ENCODE measurements around the gene CCDC97.

The CCDC97 gene

DNA sequence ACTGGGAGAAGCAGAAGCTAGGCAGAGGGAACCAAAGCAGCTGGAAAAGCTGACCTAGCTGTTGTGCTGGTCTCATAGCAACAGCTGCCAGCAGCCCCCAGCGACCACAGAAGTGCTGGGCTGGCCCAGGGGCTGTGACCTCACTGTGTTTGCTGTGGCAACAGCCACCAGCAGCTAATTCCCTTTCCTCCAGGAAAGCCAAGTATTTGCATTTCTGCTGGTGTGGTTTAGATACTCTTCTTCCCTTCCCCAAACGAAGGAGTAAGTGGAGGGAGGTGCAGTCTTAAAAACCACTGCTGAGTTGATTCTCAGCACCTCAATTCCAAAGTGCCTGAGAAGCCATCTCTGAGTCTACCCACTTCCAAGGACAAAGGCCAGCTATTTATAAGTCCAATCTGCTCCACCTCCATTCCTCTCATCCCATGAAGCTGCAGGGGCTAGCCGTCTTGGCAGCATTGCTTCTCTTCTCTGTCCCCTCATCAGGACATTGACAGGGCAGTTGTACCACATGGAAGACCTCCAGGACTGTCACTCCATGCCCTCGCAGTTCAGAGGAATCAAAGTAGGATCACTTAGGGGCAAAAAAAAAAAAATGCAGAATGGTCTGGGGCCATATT, 11.5 kb upstream of the CCDC97 start:
- DNase-seq (ENCODE audit: low read depth) = no peak

- no peak for DNase-seq (ENCODE audit: low read depth)
Observed at GRCh38 chr19:41299046-41299754, 10.8 kb upstream of the CCDC97 start.

- DNase-seq (ENCODE audit: low read depth) = peak; percentile 42
Observed at GRCh38 chr19:41299755-41300089, 10.2 kb upstream of the CCDC97 start.

DNA sequence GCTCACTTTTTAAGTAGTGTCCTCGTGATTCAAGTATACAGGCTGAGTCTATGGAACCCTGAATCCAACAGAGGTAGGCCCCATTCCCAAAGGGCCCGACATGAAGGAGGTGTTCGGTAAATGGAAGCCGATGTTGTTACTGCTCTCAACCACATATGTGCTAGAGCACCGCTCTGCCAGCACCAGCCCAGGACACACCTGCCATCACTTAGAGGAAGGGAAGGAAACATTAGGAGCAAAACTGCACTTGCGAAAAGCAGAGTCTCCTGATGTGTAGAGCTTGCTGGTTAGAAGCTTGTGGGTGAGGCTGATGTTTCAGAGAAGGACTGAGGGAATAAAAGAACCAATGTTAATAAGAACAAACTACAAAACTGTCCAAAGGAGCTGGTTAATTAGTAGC, 9.4 kb upstream of the CCDC97 start:
- no peak for DNase-seq (ENCODE audit: low read depth)

DNA sequence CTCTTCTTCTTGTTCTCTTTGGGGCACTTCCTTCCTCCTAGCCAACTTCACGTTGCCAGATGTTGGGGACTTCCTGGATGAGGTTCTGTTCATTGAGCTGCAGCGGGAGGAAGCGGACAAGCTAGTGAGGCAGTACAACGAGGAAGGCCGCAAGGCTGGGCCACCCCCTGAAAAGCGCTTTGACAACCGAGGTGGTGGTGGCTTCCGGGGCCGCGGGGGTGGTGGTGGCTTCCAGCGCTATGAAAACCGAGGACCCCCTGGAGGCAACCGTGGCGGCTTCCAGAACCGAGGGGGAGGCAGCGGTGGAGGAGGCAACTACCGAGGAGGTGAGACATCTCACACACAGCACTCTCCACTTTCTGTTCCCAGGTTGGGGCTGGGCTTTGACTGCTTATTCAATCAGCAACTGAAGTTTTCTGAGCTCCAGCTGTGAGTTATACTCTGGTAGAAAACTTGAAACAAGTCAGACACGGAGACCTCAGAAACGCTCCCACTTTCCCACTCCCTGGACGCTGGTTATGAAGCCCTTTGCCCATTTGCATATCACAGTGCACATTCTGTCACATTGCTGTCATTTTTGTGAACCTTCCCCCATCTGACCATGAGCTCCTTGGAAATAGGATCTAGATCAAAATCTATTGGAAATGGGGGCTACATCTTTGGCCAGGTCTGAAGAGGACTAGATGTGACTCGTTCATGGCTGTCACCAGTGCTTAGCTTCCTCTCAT, 7.2 kb upstream of the CCDC97 start:
- peak; percentile 73 for DNase-seq (ENCODE audit: low read depth)

- DNase-seq (ENCODE audit: low read depth) = no peak
Observed at GRCh38 chr19:41303954-41304353, 6.0 kb upstream of the CCDC97 start.

DNA sequence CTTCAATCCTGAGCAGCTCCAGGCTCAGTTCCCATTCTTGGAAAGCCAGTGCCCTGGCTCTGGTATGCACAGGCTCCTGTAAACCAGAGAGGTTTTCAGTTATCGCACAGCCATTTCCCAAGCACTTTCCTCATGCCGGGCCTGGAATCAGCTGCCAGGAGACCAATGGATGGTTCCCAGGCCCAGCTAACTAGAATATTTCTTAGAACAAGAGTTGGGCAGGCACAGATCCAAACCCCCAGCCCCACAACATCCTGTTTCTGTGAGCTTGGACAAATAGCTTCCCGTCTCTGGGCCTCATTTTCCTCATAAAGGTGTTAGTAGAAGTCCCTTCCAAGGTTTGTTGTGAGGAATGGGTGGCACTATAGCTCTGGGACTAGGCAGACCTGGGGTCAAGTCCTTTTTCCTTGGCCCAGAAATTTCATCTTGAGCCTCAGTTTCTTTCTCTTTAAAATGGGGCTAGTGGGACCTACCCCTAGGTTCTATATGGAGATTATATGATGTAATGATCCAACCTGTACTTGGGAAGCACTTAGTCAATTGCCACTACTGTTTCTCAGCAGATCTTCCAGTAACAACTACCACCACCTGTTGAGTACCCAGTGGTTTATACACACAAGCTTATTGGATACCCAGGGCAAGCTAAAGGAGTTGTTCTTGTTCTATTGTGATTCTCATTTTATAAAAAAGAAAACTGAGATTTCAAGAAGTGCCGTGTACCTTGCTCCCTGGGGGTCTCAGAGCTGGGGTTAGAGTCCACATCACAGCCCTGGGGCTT, 5.1 kb upstream of the CCDC97 start:
- no peak for DNase-seq (ENCODE audit: low read depth)

DNA sequence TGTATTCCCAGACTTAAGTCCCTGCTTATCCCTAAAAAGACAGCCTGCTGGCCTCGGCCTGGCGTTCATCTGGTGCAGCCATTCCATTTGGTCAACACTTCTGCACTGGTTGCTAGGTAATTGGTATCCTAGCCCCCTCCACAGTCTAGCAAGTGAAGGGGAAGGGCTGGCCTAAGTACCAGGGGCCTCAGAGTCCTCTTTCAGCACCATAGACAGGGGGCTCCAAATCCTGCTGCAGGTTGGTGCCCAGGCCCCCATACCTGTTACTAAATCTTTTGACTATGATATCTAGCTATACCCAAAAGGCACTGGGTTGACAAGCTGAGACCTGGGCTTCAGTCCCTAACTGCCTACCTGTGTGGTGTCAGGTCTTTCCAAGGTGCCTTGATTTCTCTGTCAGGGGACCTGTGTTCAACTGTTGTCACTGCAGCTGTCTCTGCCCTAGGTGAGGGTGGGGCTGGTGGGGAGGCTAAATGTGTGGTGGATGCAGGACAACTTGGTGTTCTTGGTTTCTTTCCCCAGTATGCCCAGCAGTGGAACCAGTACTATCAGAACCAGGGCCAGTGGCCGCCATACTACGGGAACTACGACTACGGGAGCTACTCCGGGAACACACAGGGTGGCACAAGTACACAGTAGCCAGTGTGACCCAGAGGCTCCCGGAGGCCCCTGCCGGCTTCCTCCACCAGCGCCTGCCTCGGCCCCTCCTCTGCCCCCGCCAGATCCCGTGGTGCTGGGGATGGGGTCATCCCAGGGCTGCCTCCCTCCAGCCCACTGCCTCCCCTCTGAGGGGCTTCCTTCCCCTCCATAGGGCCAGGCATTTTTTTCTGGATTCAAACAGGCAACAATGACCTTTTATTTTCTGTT, 3.8 kb upstream of the CCDC97 start:
- no peak for DNase-seq (ENCODE audit: low read depth)

GRCh38 chr19:41307090-41307875, 2.7 kb upstream of the CCDC97 start:
- no peak for DNase-seq (ENCODE audit: low read depth)

GRCh38 chr19:41307954-41308449, 2.0 kb upstream of the CCDC97 start:
- no peak for DNase-seq (ENCODE audit: low read depth)

- peak; percentile 95 for DNase-seq (ENCODE audit: low read depth)
Observed at GRCh38 chr19:41308450-41309179, 1.4 kb upstream of the CCDC97 start.

DNA sequence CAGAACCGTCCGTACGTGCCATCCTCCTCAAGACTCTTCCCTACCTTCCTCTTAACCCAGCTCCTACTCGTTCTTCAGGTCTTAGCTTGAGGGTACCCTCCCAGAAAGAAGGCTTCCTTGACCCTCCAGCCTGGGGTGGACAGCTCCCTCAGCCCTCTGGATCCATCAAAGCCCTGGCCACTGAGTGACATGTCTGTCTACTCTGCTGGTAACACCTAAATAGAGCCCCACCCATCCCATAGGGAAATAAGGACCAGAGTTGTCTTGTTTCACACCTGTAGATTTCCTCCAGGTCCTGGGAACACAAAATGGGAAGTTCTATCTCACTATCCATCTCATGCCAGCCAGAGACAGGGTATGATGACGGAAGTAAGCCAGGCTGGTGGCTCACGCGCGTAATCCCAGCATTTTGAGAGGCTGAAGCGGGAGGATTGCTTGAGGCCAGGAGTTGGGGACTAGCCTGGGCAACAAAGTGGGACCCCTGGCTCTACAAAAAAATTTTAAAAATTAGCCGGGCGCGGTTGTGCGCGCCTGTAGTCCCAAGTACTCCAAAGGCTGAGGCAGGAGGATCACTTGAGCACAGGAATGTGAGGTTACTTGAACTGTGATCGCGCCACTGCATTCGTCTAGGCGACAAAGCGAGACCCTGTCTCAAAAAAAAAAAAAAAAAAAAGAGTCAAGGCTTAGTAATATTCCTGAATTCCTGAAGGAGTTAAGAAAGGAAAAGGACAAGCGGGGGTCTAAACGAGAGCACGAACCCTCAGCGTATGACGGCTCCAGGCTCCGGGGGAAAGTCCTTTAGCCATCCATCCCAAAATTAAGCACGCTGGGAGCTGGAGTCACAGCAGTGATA, 566 bp upstream of the CCDC97 start:
- no peak for DNase-seq (ENCODE audit: low read depth)

- no peak for DNase-seq (ENCODE audit: low read depth)
Observed at GRCh38 chr19:41311072-41311471, 1.1 kb downstream of the CCDC97 start.

DNA sequence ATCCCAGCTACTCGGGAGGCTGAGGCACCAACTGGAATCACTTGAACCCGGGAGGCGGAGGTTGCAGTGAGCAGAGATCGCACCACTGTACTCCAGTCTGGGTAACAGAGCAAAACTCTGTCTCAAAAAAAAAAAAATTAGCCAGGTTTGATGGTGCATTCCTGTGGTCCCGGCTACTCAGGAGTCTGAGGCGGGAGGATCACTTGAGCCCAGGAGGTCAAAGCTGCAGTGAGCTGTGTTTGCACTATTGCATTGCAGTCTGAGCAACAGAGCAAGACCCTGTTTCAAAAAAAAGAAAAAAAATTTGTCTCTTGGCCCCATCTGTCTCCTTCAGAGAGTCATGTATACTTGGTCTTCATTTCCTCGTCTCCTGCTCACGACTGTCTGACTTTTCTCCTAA, 1.6 kb downstream of the CCDC97 start:
- no peak for DNase-seq (ENCODE audit: low read depth)

- DNase-seq (ENCODE audit: low read depth) = no peak
Observed at GRCh38 chr19:41316306-41316920, 6.4 kb downstream of the CCDC97 start.

DNA sequence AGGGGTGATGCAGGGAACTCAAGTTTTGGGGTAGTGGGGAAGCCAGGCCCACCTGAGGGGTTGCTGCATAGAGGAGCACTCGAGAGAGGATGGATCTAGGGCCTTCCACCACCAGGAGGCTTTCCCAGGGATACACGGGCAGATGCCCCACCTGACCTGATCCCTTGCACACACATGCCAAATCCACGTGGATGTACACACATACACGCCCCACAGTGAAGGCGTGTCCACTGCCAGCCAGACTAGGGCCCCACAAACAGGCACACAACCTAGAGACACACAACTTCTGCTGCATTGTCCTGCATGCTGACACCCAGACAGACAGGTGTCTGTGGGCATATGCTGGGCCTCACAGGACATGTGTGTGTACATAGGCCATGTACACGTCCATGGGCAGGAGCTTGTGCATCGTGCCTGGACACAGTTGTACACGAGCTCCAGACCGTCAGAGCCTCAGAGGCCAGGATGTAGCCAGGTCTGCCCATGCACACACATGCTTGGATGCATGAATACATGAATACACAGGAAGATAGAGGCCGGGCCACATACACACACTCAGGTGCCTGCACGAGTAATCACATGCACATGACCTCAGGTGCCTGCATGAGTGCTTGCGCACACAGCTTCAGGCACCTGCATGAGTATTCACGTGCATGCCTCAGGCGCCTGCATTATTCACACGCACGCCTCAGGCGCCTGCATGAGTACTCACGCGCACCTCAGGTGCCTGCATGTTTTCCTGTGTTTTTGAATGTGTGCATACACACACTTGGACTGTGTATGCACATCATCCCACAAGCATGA, 8.9 kb downstream of the CCDC97 start:
- DNase-seq (ENCODE audit: low read depth) = no peak

- DNase-seq (ENCODE audit: low read depth) = no peak
Observed at GRCh38 chr19:41319500-41320184, 9.7 kb downstream of the CCDC97 start.

Data from activated gamma-delta T cell treated with anti-CD3 and anti-CD28 coated beads, Interleukin-2, amount 50 U/mL, for 16 hours (primary cell).